ENCODE measurements around the gene USP49.
"Not testable (repeated sequence)": the region's sequence is repeated elsewhere in the genome, so short reads cannot be mapped to it uniquely, and the experiment has no call there.

Gene USP49

GRCh38 chr6:41813469-41813868 is 81.7 kb downstream of the USP49 start:
- DNase-seq (ENCODE audit: low read depth in 2 of 2), result no peak

- not testable (repeated sequence) for DNase-seq (ENCODE audit: low read depth in 2 of 2)
These were observed 83.2 kb downstream of the USP49 start for GRCh38 chr6:41811946-41812345.

- DNase-seq (ENCODE audit: low read depth in 2 of 2), result no peak
These were observed 84.1 kb downstream of the USP49 start for GRCh38 chr6:41811095-41811494.

- no peak for DNase-seq (ENCODE audit: low read depth in 2 of 2)
These were observed 89.1 kb downstream of the USP49 start for GRCh38 chr6:41805830-41806774.

- DNase-seq (ENCODE audit: low read depth in 2 of 2), result no peak
These were observed 93.8 kb downstream of the USP49 start for GRCh38 chr6:41801380-41801779.

- DNase-seq (ENCODE audit: low read depth in 2 of 2), result no peak
These were observed 95.6 kb downstream of the USP49 start for GRCh38 chr6:41799559-41799911.

GRCh38 chr6:41798901-41799558 is 96.1 kb downstream of the USP49 start:
- DNase-seq (ENCODE audit: low read depth in 2 of 2), result no peak

GRCh38 chr6:41796474-41796873 is 98.7 kb downstream of the USP49 start:
- DNase-seq (ENCODE audit: low read depth in 2 of 2), result no peak

GRCh38 chr6:41791984-41792383 is 103.2 kb downstream of the USP49 start:
- no peak for DNase-seq (ENCODE audit: low read depth in 2 of 2)

- no peak for DNase-seq (ENCODE audit: low read depth in 2 of 2)
These were observed 103.9 kb downstream of the USP49 start for GRCh38 chr6:41791305-41791704.

- no peak for DNase-seq (ENCODE audit: low read depth in 2 of 2)
These were observed 105.1 kb downstream of the USP49 start for GRCh38 chr6:41790045-41790444.

GRCh38 chr6:41789390-41789724 is 105.8 kb downstream of the USP49 start:
- no peak for DNase-seq (ENCODE audit: low read depth in 2 of 2)

GRCh38 chr6:41787219-41787917 is 107.8 kb downstream of the USP49 start, which contains the start of gene TOMM6:
TOMM6 (plus strand) TSS chr6:41787694; CDS start chr6:41787698, 4 bp downstream.
- DNase-seq (ENCODE audit: low read depth in 2 of 2), result peak; percentile 92 to 94

GRCh38 chr6:41786451-41787218 is 108.5 kb downstream of the USP49 start:
- peak; percentile 83 to 84 for DNase-seq (ENCODE audit: low read depth in 2 of 2)

- DNase-seq (ENCODE audit: low read depth in 2 of 2), result no peak
These were observed 109.3 kb downstream of the USP49 start for GRCh38 chr6:41785689-41786450.

- no peak for DNase-seq (ENCODE audit: low read depth in 2 of 2)
These were observed 109.9 kb downstream of the USP49 start for GRCh38 chr6:41785254-41785653.

GRCh38 chr6:41784581-41785171 is 110.5 kb downstream of the USP49 start:
- DNase-seq (ENCODE audit: low read depth in 2 of 2), result no peak

GRCh38 chr6:41783106-41783780 is 111.9 kb downstream of the USP49 start:
- DNase-seq (ENCODE audit: low read depth in 2 of 2), result no peak

GRCh38 chr6:41781366-41781730 is 113.8 kb downstream of the USP49 start:
- no peak for DNase-seq (ENCODE audit: low read depth in 2 of 2)
